Suprapubic skin (tissue), 4 donors: ENCODE measurements around the gene BPIFA3. TPM values are rescaled to one million over a fixed set of nuclear protein-coding genes. Genes with fewer than 3 reads are reported as not detected.

ENCODE experiments used
- DNase-seq, 2 donors: peaks; one replicate each; pipeline ENCODE4 v3.0.0-alpha.2; 2019; ENCODE audit warnings: low spot score in 2 of 2
- H3K27ac ChIP-seq: fragments of 200-600 bp; sonication (generic); one replicate; pipeline ENCODE4 v1.5.1; 2019
- H3K27me3 ChIP-seq: fragments of 200-600 bp; sonication (generic); one replicate; pipeline ENCODE4 v1.5.1; 2019
- H3K36me3 ChIP-seq: fragments of 200-600 bp; sonication (generic); one replicate; pipeline ENCODE4 v1.5.1; 2019
- H3K4me1 ChIP-seq: fragments of 200-600 bp; sonication (generic); one replicate; pipeline ENCODE4 v1.5.1; 2019
- H3K4me3 ChIP-seq: fragments of 200-600 bp; sonication (generic); one replicate; pipeline ENCODE4 v1.5.1; 2019; ENCODE audit warnings: mild to moderate bottlenecking
- H3K9me3 ChIP-seq: fragments of 200-600 bp; sonication (generic); one replicate; pipeline ENCODE4 v1.5.1; 2019
- EP300 ChIP-seq: sonication (generic); formaldehyde crosslinking; IDR thresholded peaks from one replicate; pipeline ENCODE4 v1.6.1; 2017; ENCODE audit warnings: antibody characterized with exemption
- POLR2A ChIP-seq, 2 donors: fragments of 450-650 bp; IDR thresholded peaks; one replicate each; pipeline ENCODE4 v1.6.1; 2017; ENCODE audit warnings: antibody characterized with exemption in 2 of 2, mild to moderate bottlenecking in 2 of 2, moderate library complexity in 2 of 2
- POLR2AphosphoS5 ChIP-seq, 3 donors: sonication (generic); formaldehyde crosslinking; IDR thresholded peaks; one replicate each; pipeline ENCODE4 v1.6.1; 2017; ENCODE audit warnings: antibody characterized with exemption in 3 of 3
- WGBS: methylation state at CpG from one replicate; pipeline ENCODE4 v1.1.5; 2018; 5-methylcytosine and 5-hydroxymethylcytosine counted together
- total RNA-seq, 4 donors: library from RNA; depleted of rRNA; stranded (reverse); fragments of >200 nt; gene quantifications; one replicate each; pipeline ENCODE4 v1.1.0, GENCODE V29; 2016
- TF ChIP-seq, protein P1 (sequence below), 2 donors: fragments of 200-600 bp in 1 of 2; fragments of 450-650 bp in 1 of 2; sonication (generic) in 1 of 2; IDR thresholded peaks; one replicate each; pipeline ENCODE4 v1.5.1; 2016 to 2019; ENCODE audit warnings: antibody characterized with exemption in 2 of 2, mild to moderate bottlenecking in 1 of 2, moderate library complexity in 1 of 2

BPIFA3 gene
- total RNA-seq, 4 donors from 2014 or later: not detected

DNA sequence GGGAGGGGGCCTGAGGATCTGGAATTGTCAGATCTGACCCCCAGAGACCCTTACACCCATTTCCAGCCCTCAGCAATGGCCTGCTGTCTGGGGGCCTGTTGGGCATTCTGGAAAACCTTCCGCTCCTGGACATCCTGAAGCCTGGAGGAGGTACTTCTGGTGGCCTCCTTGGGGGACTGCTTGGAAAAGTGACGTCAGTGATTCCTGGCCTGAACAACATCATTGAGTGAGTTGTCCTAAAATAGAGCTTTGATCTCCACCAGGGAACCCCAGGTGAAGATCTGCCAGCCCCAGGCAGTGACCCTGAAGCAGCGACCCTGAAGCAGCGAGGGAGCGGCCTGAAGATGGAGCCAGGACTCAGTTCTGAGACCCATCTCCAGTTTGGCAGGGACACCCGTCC lies 20.8 kb downstream of the BPIFA3 start:
- Histone ChIP-seq H3K27ac (no peak overlapping the region), H3K9me3 (no peaks in the 10 kb centered on the region), H3K36me3 (no peaks in the 10 kb centered on the region), H3K4me3 (no peak overlapping the region), H3K27me3 (peaks cover 36% of the 10 kb centered on the region), H3K4me1 (no peaks in the 10 kb centered on the region)
- TF ChIP-seq POLR2AphosphoS5 (IDR thresholded peaks at IDR 0.05) (no peak), POLR2A (IDR thresholded peaks at IDR 0.05) (no peak), EP300 (no peak)
- TF ChIP-seq, protein P1, sequence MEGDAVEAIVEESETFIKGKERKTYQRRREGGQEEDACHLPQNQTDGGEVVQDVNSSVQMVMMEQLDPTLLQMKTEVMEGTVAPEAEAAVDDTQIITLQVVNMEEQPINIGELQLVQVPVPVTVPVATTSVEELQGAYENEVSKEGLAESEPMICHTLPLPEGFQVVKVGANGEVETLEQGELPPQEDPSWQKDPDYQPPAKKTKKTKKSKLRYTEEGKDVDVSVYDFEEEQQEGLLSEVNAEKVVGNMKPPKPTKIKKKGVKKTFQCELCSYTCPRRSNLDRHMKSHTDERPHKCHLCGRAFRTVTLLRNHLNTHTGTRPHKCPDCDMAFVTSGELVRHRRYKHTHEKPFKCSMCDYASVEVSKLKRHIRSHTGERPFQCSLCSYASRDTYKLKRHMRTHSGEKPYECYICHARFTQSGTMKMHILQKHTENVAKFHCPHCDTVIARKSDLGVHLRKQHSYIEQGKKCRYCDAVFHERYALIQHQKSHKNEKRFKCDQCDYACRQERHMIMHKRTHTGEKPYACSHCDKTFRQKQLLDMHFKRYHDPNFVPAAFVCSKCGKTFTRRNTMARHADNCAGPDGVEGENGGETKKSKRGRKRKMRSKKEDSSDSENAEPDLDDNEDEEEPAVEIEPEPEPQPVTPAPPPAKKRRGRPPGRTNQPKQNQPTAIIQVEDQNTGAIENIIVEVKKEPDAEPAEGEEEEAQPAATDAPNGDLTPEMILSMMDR (IDR thresholded peaks at IDR 0.05): no peak
- DNase-seq: peak in 1 of 2 donors; percentile 8
- WGBS: 90% methylated on average over 2 of the region's 6 CpGs

DNA sequence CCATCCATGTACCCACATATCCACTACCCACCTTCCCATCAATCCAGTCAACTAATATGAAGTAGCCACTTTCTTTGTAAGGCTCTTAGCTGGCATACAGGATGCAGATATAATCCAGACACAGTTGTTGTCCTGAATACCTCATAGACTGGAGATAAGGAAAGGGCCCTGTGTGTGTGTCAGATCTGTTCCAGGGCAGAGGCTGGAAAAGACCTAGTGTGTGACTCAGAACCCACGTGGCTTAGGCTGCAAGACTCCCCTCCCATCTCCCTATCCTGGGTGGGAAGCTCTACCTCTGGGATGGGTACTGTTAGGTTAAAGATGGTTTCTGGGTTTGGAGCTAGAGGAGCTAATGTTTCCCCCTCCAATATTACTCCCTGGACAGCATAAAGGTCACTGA lies 22.3 kb downstream of the BPIFA3 start:
- Histone ChIP-seq H3K4me1 (no peaks in the 10 kb centered on the region), H3K27ac (no peak overlapping the region), H3K9me3 (no peaks in the 10 kb centered on the region), H3K4me3 (no peak overlapping the region), H3K27me3 (peaks cover 26% of the 10 kb centered on the region), H3K36me3 (no peaks in the 10 kb centered on the region)
- TF ChIP-seq, protein P1 (IDR thresholded peaks at IDR 0.05): no peak
- TF ChIP-seq POLR2A (IDR thresholded peaks at IDR 0.05): no peak
- no peak for TF ChIP-seq POLR2AphosphoS5 (IDR thresholded peaks at IDR 0.05)
- TF ChIP-seq EP300: no peak
- DNase-seq: peak in 1 of 2 donors; percentile 1
- whole genome bisulfite sequencing: 33% methylated on average over 1 of the region's 1 CpG

DNA sequence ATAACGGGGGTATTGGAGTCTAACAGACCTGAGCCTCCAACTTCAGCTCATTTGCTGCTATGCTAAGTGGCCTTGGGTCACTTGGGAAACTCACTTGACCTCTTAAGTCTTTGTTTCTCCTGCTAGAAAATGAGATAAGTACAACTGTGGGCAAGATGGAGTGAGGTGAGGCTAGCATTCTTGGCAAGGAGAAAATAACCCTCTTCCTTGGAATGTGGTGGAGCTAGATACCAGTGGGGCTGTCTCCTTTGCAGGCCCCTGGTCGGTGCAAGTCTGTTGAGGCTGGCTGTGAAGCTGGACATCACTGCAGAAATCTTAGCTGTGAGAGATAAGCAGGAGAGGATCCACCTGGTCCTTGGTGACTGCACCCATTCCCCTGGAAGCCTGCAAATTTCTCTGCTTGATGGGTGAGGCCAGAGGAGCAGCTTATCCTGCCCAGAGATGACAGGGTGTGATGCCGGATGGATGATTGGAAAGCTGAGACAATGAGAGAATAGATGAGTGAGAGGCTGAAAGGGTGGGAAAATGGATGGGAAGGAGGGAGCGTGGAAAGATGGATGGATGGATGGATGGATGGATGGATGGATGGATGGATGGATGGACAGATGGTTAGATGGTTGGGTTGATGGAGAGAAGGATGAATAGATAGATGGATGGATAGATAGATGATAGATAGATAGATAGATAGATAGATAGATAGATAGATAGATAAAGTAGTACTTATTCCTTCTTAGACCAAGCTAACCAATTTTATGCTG lies 23.0 kb downstream of the BPIFA3 start:
- DNase-seq: peak in 1 of 2 donors; percentile 7
- Histone ChIP-seq H3K36me3 (no peaks in the 10 kb centered on the region), H3K4me3 (no peak overlapping the region), H3K4me1 (no peaks in the 10 kb centered on the region), H3K9me3 (no peaks in the 10 kb centered on the region), H3K27me3 (peaks cover 24% of the 10 kb centered on the region), H3K27ac (no peak overlapping the region)
- WGBS: 79% methylated on average over 4 of the region's 4 CpGs
- TF ChIP-seq POLR2AphosphoS5 (IDR thresholded peaks at IDR 0.05): no peak
- TF ChIP-seq POLR2A (IDR thresholded peaks at IDR 0.05): no peak
- TF ChIP-seq, protein P1 (IDR thresholded peaks at IDR 0.05): no peak
- TF ChIP-seq EP300: no peak

DNA sequence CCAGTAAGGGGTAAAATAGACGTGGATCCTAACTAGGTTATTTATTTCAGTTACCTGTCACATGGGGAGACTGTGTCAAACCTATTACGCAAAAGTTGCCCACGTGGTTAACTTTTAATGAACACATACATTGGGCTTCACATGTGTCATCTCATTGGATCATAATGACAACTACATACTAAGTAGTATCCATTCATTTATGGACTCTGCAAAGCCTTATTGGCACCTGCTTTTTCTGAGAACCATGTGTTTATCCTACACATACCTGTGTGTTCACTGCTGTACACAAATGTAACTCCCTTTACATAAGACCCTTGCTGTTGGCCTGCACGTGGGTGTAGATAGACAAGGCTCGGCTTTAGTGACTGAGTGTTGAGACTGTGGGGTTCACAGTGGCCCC lies 23.8 kb downstream of the BPIFA3 start:
- no peak overlapping the region for H3K4me3 ChIP-seq
- no peak overlapping the region for H3K27ac ChIP-seq
- no peak for TF ChIP-seq EP300
- TF ChIP-seq, protein P1 (IDR thresholded peaks at IDR 0.05): no peak
- no peak for TF ChIP-seq POLR2AphosphoS5 (IDR thresholded peaks at IDR 0.05)
- 73% methylated on average over 5 of the region's 5 CpGs for WGBS
- H3K4me1 ChIP-seq: no peaks in the 10 kb centered on the region
- no peak for DNase-seq
- peaks cover 16% of the 10 kb centered on the region for H3K27me3 ChIP-seq
- H3K9me3 ChIP-seq: no peaks in the 10 kb centered on the region
- no peaks in the 10 kb centered on the region for H3K36me3 ChIP-seq

DNA sequence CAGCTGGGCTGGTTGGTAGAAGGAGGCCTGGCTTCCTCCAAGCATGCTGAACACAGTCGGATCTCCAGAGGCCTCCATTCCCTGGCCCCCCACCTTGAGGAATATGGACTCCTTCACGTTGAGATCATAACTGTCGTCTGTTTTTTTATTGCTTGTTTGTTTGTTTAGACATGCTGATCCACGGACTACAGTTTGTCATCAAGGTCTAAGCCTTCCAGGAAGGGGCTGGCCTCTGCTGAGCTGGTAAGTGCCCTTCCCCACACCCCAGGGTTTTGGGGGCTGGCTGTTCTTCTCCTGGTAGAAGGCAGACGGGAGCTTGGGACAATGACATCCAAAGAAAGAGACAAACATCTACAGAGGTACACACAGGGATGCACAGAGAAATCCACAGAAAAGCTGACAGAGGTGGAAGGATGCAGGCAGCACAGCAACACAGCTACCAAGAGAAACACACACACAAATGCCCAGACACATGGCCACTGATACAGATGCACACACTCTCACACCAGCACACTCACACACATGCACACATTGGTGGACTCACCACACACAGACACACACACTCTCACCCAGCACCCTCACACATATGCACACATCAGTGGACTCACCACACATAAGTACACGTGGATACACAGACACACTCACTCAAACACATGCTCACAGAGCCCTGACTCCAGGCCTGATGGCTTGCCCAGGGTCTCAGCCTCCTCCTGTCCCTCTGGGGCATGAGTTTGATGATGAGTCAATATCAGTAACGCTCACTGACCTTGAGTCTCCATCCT lies 25.4 kb downstream of the BPIFA3 start:
- H3K4me3 ChIP-seq: no peak overlapping the region
- no peak for DNase-seq
- H3K36me3 ChIP-seq: no peaks in the 10 kb centered on the region
- TF ChIP-seq, protein P1 (IDR thresholded peaks at IDR 0.05): no peak
- TF ChIP-seq POLR2AphosphoS5 (IDR thresholded peaks at IDR 0.05): no peak
- TF ChIP-seq POLR2A (IDR thresholded peaks at IDR 0.05): no peak
- TF ChIP-seq EP300: no peak
- 65% methylated on average over 7 of the region's 7 CpGs for WGBS
- H3K27me3 ChIP-seq: peaks cover 10% of the 10 kb centered on the region
- H3K27ac ChIP-seq: no peak overlapping the region
- no peaks in the 10 kb centered on the region for H3K9me3 ChIP-seq
- no peaks in the 10 kb centered on the region for H3K4me1 ChIP-seq
